T-helper 2 cell treated with Interferon-gamma antibody and Interleukin-4, amounts not matched to agents 5 μg/mL and 100 μg/mL, for 36 hours (primary cell): Measurements from ENCODE around the gene MRAP.

ENCODE experiments used
- DNase-seq: peaks from one replicate; pipeline ENCODE4 v3.0.0; 2021; ENCODE audit warnings: low spot score
- H3K27ac Mint-ChIP-seq: one replicate; pipeline ENCODE4 v1.8.0; 2021; ENCODE audit warnings: mild to moderate bottlenecking, mixed read lengths
- H3K27me3 Mint-ChIP-seq: one replicate; pipeline ENCODE4 v1.8.0; 2021; ENCODE audit warnings: low read depth, mixed read lengths
- H3K36me3 Mint-ChIP-seq: one replicate; pipeline ENCODE4 v1.8.0; 2021; ENCODE audit warnings: low read depth, mixed read lengths
- H3K4me1 Mint-ChIP-seq: one replicate; pipeline ENCODE4 v1.8.0; 2021; ENCODE audit warnings: low read depth, mixed read lengths
- H3K4me3 Mint-ChIP-seq: one replicate; pipeline ENCODE4 v1.8.0; 2022; ENCODE audit warnings: mild to moderate bottlenecking, moderate library complexity, mixed read lengths
- H3K9me3 Mint-ChIP-seq: one replicate; pipeline ENCODE4 v1.8.0; 2021; ENCODE audit warnings: mixed read lengths

The MRAP gene

DNA sequence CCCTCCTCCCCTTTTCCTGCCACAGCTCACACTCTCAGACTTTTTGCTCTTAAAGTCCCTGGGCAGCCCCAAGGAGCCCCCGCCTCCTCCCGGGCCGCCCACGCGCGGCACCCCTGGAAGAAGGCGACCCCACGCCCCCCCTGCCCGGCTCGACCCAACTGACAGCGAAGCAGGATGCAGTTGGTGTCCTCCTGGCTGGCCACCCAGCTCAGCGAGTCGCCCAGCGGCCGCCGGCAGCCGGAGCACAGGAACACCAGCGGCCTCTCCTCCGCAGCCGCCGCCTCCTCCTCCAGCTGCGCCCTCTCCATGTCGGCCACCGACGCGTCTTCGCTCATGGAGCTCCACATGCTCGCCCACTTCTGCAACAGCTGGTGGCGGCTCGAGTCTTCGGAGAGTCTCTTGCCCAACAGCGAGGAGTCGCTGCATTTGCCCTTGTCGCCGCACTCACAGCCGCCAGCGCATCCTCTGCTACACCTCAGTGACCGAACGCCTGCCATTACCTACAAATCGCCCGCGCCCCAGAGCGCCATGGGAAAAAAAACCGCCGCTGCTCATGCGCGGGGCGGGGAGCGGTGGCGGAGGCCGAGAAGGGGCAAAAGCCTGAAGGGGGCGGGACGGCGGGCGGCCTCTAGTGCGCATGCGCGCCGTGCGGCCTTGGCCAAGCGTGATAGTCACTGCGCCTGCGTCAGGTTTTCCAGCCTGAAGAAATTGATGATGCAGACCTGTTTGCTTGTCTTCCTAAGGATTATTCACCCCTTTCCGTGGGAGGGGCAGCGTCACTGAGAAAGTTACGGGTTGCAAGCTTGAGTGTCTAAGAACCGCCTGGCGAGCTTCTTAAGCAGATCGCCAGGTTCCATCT, 19.9 kb upstream of the MRAP start, which contains the start of gene MIS18A:
Gene MIS18A (minus strand): TSS at position 532 of the 859 bp plus-strand sequence. CDS start 35 bp downstream, at position 497.
- Mint-ChIP-seq H3K27me3 (no peaks in the 10 kb centered on the region), H3K4me3 (peak within 1 kb of the TSS; percentile 99), H3K27ac (peak within 1 kb of the TSS; percentile 93), H3K36me3 (peaks cover 12% of the 10 kb centered on the region), H3K4me1 (peaks cover 16% of the 10 kb centered on the region), H3K9me3 (no peaks in the 10 kb centered on the region)
- peak; percentile 99 for DNase-seq

DNA sequence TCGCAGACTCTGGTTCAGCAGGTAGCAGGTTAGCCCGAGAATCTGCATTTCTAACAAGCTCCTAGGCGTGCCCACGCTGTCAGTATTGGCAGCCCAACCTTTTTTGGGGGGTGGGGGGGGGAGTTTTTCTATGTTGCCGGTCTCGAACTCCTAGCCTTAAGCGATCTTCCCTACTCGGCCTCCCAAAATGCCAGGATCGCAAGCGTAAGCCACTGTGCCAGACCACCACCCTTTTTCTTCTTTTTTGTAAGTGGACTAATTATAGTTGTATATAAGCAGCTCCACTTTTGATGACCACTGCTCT, 19.3 kb upstream of the MRAP start:
- peaks cover 12% of the 10 kb centered on the region for H3K36me3 Mint-ChIP-seq

GRCh38 chr21:32281531-32281930, 17.1 kb upstream of the MRAP start:
- Mint-ChIP-seq H3K9me3 (no peaks in the 10 kb centered on the region), H3K4me1 (peaks cover 11% of the 10 kb centered on the region)
- DNase-seq: no peak

More for the DNA sequence above, 19.3 kb upstream of the MRAP start:
- H3K27ac Mint-ChIP-seq: peak overlapping the region; percentile 93
- H3K27me3 Mint-ChIP-seq: no peaks in the 10 kb centered on the region
- no peaks in the 10 kb centered on the region for H3K9me3 Mint-ChIP-seq
- peaks cover 16% of the 10 kb centered on the region for H3K4me1 Mint-ChIP-seq
- peak overlapping the region; percentile 99 for H3K4me3 Mint-ChIP-seq
- no peak for DNase-seq

DNA sequence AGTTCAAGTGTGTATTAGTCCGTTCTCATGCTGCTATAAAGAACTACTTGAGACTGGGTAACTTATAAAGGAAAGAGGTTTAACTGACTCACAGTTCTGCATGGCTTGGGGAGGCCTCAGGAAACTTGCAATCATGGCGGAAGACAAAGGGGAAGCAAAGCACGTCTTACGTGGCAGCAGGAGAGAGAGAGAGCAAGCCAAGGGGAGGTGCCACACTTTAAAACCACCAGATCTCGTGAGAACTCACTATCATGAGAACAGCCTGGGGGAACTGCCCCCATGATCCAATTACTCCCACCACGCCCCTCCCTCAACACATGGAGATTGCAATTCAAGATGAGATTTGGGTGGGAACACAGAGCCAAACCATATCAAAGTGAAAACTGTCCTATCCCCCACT, 15.7 kb upstream of the MRAP start:
- Mint-ChIP-seq H3K9me3 (no peaks in the 10 kb centered on the region), H3K36me3 (no peaks in the 10 kb centered on the region), H3K27me3 (no peaks in the 10 kb centered on the region), H3K4me1 (peaks cover 10% of the 10 kb centered on the region), H3K27ac (no peak overlapping the region), H3K4me3 (no peak overlapping the region)
- no peak for DNase-seq

More at GRCh38 chr21:32281531-32281930, 17.1 kb upstream of the MRAP start:
- no peaks in the 10 kb centered on the region for H3K27me3 Mint-ChIP-seq
- H3K4me3 Mint-ChIP-seq: no peak overlapping the region
- no peak overlapping the region for H3K27ac Mint-ChIP-seq
- H3K36me3 Mint-ChIP-seq: no peaks in the 10 kb centered on the region

DNA sequence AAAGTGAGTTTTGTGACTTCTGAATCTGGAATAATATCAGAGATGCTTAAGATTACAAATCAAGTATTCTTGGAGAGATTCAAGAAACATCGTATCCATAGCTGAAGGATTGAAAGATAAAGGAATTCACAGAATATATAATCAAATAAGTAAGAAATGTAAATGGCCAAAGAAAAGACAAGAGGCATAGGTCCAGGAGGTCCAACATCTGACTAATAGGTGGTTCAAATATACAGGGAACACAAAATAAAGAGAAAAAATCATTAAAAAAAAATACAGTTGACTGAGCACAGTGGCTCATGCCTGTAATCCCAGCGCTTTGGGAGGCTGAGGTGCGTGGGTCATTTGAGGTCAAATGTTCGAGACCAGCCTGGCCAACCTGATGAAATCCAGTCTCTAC, 13.2 kb upstream of the MRAP start:
- no peak for DNase-seq
- no peaks in the 10 kb centered on the region for H3K9me3 Mint-ChIP-seq
- no peak overlapping the region for H3K4me3 Mint-ChIP-seq
- H3K36me3 Mint-ChIP-seq: no peaks in the 10 kb centered on the region
- H3K4me1 Mint-ChIP-seq: peaks cover 2% of the 10 kb centered on the region
- no peaks in the 10 kb centered on the region for H3K27me3 Mint-ChIP-seq
- H3K27ac Mint-ChIP-seq: no peak overlapping the region

DNA sequence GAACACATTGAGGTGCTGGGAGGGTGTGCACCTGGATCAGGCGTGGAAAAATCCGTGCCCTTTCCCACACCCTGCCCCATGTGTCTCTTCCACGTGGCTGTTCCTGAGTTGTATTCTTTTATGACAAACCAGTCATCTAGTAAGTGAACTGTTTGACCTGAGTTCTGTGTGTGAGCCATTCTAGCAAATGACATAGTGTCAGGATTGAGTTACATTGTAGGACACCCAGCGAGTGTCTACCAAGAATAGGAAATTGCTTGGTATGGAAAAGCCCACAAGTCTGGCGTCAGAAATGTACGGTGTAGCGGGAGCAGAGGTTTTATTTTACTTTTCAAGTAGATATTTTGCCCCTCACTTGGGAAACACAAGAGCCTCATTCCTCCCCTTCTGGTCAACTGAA, 1.2 kb upstream of the MRAP start:
- Mint-ChIP-seq H3K4me3 (no peak overlapping the region), H3K36me3 (peaks cover 3% of the 10 kb centered on the region), H3K9me3 (no peaks in the 10 kb centered on the region), H3K27me3 (no peaks in the 10 kb centered on the region), H3K27ac (no peak overlapping the region), H3K4me1 (no peaks in the 10 kb centered on the region)
- DNase-seq: no peak

- Mint-ChIP-seq H3K4me1 (no peaks in the 10 kb centered on the region), H3K27me3 (no peaks in the 10 kb centered on the region), H3K27ac (no peak overlapping the region), H3K36me3 (peaks cover 3% of the 10 kb centered on the region), H3K9me3 (no peaks in the 10 kb centered on the region), H3K4me3 (no peak overlapping the region)
- no peak for DNase-seq
Measured at GRCh38 chr21:32298148-32298559, 501 bp upstream of the MRAP start.

DNA sequence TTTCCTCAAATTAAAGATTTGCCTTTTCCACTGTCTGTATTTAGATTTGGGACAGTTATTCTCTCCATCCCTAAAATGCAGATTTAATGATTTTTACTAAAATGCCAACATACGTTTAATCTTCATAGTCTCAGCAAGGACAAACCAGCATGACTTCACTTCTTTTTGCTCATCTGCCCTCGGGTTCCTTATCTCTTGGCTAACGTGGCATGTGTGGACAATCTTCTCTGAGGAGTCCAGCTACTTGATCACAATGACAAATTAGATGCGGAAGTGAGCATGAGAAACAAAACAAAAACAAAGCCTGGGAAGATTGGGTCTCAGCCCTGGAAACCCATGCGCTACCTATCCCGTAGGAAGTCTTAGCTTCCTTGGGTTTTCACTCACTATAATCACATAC, 1.0 kb downstream of the MRAP start:
- DNase-seq: no peak
- Mint-ChIP-seq H3K4me3 (no peak overlapping the region), H3K9me3 (no peaks in the 10 kb centered on the region), H3K27me3 (no peaks in the 10 kb centered on the region), H3K36me3 (peaks cover 3% of the 10 kb centered on the region), H3K4me1 (no peaks in the 10 kb centered on the region), H3K27ac (no peak overlapping the region)

GRCh38 chr21:32300117-32300681, 1.5 kb downstream of the MRAP start:
- Mint-ChIP-seq H3K27ac (no peak overlapping the region), H3K36me3 (peaks cover 3% of the 10 kb centered on the region), H3K4me1 (no peaks in the 10 kb centered on the region), H3K4me3 (no peak overlapping the region), H3K27me3 (no peaks in the 10 kb centered on the region), H3K9me3 (no peaks in the 10 kb centered on the region)
- no peak for DNase-seq

GRCh38 chr21:32301596-32301995, 2.9 kb downstream of the MRAP start:
- Mint-ChIP-seq H3K36me3 (peaks cover 3% of the 10 kb centered on the region), H3K4me3 (no peak overlapping the region), H3K4me1 (no peaks in the 10 kb centered on the region), H3K27ac (no peak overlapping the region), H3K27me3 (no peaks in the 10 kb centered on the region), H3K9me3 (no peaks in the 10 kb centered on the region)
- no peak for DNase-seq

DNA sequence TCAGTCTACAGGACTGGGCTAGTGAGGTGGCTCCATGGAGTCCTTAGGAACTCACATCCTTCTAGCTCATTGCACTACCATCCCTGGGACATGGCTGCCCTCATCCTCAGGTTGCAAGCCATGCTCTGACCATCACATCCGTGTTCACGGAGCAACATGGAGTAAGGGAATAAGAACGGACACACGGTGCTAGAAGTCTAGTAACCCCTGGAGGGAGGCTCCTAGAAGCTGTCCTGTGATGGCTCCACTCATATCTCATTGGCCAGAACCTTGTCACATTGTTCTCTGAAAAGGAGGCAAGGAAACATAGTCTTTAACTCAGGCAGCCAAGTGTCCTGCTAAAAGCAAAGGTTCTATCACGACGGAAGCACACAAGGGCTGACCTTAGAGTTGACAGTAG, 3.9 kb downstream of the MRAP start:
- DNase-seq: no peak
- H3K36me3 Mint-ChIP-seq: peaks cover 3% of the 10 kb centered on the region
- no peaks in the 10 kb centered on the region for H3K27me3 Mint-ChIP-seq
- H3K4me1 Mint-ChIP-seq: no peaks in the 10 kb centered on the region
- no peak overlapping the region for H3K4me3 Mint-ChIP-seq
- no peak overlapping the region for H3K27ac Mint-ChIP-seq
- no peaks in the 10 kb centered on the region for H3K9me3 Mint-ChIP-seq

- H3K27me3 Mint-ChIP-seq: no peaks in the 10 kb centered on the region
- H3K4me1 Mint-ChIP-seq: no peaks in the 10 kb centered on the region
- no peaks in the 10 kb centered on the region for H3K9me3 Mint-ChIP-seq
- no peak overlapping the region for H3K4me3 Mint-ChIP-seq
- H3K27ac Mint-ChIP-seq: no peak overlapping the region
- no peak for DNase-seq
- peaks cover 3% of the 10 kb centered on the region for H3K36me3 Mint-ChIP-seq
Measured at GRCh38 chr21:32303385-32303784, 4.7 kb downstream of the MRAP start.

DNA sequence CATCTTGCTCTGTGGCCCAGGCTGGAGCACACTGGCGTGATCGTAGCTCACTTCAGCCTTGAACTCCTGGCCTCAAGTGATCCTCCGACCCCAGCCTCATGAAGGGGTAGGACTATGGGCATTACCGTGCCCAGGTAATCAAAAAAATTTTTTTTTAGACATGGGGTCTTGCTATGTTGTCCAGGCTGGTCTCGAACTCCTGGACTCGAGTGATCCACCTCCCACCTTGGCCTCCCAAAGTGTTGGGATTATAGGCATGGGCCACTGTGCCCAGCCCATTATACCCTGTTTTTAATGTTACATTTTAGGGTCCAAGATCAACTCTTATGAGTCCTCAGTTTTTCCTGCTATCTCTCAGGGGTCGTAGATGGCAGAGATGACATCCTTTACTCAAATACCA, 6.3 kb downstream of the MRAP start:
- H3K27me3 Mint-ChIP-seq: no peaks in the 10 kb centered on the region
- no peak overlapping the region for H3K27ac Mint-ChIP-seq
- DNase-seq: no peak
- peaks cover 3% of the 10 kb centered on the region for H3K36me3 Mint-ChIP-seq
- no peak overlapping the region for H3K4me3 Mint-ChIP-seq
- no peaks in the 10 kb centered on the region for H3K4me1 Mint-ChIP-seq
- no peaks in the 10 kb centered on the region for H3K9me3 Mint-ChIP-seq

GRCh38 chr21:32306021-32306780, 7.5 kb downstream of the MRAP start:
- DNase-seq: no peak
- Mint-ChIP-seq H3K27me3 (no peaks in the 10 kb centered on the region), H3K4me1 (peaks cover 3% of the 10 kb centered on the region), H3K9me3 (no peaks in the 10 kb centered on the region), H3K27ac (no peak overlapping the region), H3K4me3 (no peak overlapping the region), H3K36me3 (no peaks in the 10 kb centered on the region)
